Gastroesophageal sphincter (tissue), 3 donors: ENCODE data around the gene RYR3.

Source experiments
- POLR2A ChIP-seq, 2 donors: fragments of 450-650 bp; IDR thresholded peaks; one replicate each; pipeline ENCODE4 v1.6.1; 2017; ENCODE audit warnings: antibody characterized with exemption in 2 of 2, mild to moderate bottlenecking in 2 of 2, moderate library complexity in 1 of 2
- POLR2AphosphoS5 ChIP-seq: sonication (generic); formaldehyde crosslinking; IDR thresholded peaks from one replicate; pipeline ENCODE4 v1.6.1; 2017; ENCODE audit warnings: antibody characterized with exemption
- TF ChIP-seq, protein P1 (sequence below), 4 experiments: fragments of 200-600 bp in 2 of 4; fragments of 450-650 bp in 2 of 4; sonication (generic) in 1 of 4; IDR thresholded peaks; one replicate each; pipeline ENCODE4 v1.5.1; 2017 to 2019; ENCODE audit warnings: antibody characterized with exemption in 4 of 4, mild to moderate bottlenecking in 2 of 4, moderate library complexity in 2 of 4

DNA sequence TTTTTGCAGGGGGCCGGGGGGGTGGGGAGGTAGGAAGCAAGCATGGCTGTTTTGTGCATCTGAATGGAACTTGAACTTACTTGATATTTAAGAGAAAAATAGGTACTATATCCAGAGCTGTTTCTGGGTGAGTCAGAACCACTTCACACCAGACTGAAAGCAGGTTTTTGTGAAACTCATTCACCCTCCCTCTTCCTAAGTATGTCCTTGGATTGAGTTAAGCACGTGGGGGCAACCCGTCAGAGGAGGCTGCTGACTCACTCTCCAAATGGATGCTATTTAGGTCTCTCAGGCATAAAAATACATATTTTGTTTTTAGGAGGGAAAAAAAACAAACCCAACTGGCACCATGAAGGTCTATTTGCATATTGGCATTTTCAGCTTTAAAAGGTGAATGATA lies 270.3 kb downstream of the RYR3 start:
- TF ChIP-seq, protein P1, sequence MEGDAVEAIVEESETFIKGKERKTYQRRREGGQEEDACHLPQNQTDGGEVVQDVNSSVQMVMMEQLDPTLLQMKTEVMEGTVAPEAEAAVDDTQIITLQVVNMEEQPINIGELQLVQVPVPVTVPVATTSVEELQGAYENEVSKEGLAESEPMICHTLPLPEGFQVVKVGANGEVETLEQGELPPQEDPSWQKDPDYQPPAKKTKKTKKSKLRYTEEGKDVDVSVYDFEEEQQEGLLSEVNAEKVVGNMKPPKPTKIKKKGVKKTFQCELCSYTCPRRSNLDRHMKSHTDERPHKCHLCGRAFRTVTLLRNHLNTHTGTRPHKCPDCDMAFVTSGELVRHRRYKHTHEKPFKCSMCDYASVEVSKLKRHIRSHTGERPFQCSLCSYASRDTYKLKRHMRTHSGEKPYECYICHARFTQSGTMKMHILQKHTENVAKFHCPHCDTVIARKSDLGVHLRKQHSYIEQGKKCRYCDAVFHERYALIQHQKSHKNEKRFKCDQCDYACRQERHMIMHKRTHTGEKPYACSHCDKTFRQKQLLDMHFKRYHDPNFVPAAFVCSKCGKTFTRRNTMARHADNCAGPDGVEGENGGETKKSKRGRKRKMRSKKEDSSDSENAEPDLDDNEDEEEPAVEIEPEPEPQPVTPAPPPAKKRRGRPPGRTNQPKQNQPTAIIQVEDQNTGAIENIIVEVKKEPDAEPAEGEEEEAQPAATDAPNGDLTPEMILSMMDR (IDR thresholded peaks at IDR 0.05) = no peak
- TF ChIP-seq POLR2A (IDR thresholded peaks at IDR 0.05) (no peak), POLR2AphosphoS5 (no peak)
